Astrocyte (in vitro differentiated cells and primary cell): Measurements from ENCODE around the gene ARMC7.

Source experiments
- CTCF ChIP-seq: IDR thresholded peaks from 2 replicates; pipeline ENCODE4 v1.5.1; 2011; ENCODE audit warnings: low read depth, mild to moderate bottlenecking, inconsistent platforms, low read length, moderate library complexity; ENCODE audit not compliant: insufficient read depth
- EZH2 ChIP-seq: IDR thresholded peaks from 2 replicates; pipeline ENCODE4 v1.6.1; 2012; ENCODE audit warnings: mild to moderate bottlenecking, low read length, inconsistent platforms; ENCODE audit not compliant: insufficient read depth

GRCh38 chr17:75065562-75066151 is 44.1 kb upstream of the ARMC7 start:
- TF ChIP-seq CTCF, result no peak
- TF ChIP-seq EZH2, result no peak
